GM19023 (cell line): ENCODE measurements around the gene PLEKHG1.

Source experiments
- ATAC-seq: cut with Tn5 transposase; IDR thresholded peaks from one replicate; pipeline ENCODE4 v1.9.1; 2021; ENCODE audit warnings: mild to moderate bottlenecking, moderate library complexity; ENCODE audit not compliant: unreplicated experiment

Gene PLEKHG1

DNA sequence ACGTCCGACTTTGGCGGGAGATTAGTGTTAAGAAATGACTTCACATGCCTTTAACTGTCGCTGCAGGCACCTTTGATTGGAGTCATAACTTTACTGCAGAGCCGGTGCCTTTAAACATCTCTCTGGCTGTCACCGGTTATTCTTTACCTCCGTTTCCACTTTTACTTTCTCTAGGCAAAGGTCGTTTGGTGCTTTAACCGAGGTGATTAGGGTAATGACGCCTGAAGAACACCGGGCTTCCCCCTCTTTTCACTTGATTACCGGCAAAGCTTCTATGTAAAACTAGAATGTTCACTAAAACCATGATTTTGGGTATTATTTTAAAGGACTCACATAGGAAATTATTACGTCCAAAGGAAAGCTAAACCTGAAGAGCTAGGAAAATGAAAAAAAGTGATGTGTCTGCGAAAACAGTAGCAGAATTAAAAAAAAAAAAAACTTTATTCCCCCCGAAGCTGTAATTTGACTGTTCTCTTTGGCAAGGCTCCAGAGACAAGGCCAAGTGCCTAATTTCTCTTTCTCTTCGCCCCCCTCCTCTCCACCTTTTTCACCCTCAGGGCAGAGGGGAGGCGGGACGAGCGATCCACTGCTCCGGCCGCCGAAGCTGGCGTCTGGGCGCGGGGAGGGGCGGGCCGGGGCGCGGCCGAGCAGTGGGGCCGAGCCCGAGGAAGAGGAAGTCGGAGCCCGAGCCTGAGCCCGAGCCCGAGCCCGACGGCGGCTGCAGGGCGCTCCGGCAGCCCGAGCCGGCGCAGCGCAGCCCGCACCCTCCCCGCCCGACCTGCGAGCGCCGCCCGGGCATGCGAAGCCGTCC is at the start of gene PLEKHG1:
TSS of gene PLEKHG1 (plus strand) at position 687 of the 811 bp plus-strand sequence. CDS start 133,797 bp downstream, outside the sequence.
- ATAC-seq: peak; percentile 71

GRCh38 chr6:150550244-150550643 is 49.4 kb upstream of the PLEKHG1 start:
- no peak for ATAC-seq

GRCh38 chr6:150557043-150557599 is 42.6 kb upstream of the PLEKHG1 start:
- ATAC-seq: no peak

- ATAC-seq: no peak
Observed at GRCh38 chr6:150560004-150560883, 39.4 kb upstream of the PLEKHG1 start.

DNA sequence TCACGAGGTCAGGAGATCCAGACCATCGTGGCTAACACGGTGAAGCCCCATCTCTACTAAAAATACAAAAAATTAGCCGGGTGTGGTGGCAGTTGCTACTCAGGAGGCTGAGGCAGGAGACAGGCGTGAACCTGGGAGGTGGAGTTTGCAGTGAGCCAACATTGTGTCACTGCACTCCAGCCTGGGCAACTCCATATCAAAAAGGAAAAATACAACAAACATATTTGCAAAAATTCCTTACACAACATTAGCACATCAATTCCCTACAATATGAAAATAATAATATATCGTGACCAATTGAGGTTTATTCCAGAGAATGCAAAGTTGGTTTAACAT is 38.8 kb upstream of the PLEKHG1 start:
- no peak for ATAC-seq

DNA sequence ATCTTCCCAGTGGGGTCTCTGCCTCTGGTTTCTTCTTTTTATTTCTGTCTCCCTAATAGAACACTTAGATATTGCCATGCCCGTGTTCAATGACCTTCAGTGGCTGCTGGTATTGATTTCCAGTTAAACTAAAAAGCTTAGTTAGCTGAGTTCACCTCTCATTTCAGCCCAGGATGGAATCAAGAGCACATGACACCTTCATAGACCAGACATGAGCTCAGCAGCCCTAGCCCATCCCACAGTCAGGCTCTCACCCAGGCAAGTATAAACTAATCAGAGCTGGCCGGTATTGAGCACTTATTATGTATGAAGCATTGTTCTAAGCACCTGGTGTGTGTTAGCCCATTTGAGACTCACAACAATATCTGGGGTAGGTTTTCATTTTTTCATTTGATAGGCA is 33.7 kb upstream of the PLEKHG1 start:
- ATAC-seq: no peak

- no peak for ATAC-seq
Observed at GRCh38 chr6:150566486-150566885, 33.2 kb upstream of the PLEKHG1 start.

DNA sequence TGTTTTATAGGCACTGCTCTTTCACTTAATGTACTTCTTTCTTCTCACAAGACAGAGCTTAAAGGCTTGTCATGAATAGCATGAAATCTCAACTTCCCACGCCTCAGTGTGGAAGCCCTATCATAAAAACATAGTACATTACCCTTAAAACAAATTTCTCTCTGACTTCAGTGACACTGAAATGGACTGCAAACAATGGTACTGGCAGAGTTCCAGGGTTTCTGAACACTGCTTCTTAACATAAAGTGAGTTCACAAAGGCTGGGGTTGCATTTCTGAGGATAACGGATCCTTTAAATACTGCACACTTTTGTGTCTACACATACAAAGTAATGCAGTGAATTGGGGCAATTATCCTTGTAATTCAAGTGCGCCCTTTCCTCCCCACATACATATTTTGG is 32.3 kb upstream of the PLEKHG1 start:
- no peak for ATAC-seq

GRCh38 chr6:150567823-150568383 is 31.8 kb upstream of the PLEKHG1 start:
- no peak for ATAC-seq

GRCh38 chr6:150568560-150568959 is 31.1 kb upstream of the PLEKHG1 start:
- ATAC-seq: no peak

DNA sequence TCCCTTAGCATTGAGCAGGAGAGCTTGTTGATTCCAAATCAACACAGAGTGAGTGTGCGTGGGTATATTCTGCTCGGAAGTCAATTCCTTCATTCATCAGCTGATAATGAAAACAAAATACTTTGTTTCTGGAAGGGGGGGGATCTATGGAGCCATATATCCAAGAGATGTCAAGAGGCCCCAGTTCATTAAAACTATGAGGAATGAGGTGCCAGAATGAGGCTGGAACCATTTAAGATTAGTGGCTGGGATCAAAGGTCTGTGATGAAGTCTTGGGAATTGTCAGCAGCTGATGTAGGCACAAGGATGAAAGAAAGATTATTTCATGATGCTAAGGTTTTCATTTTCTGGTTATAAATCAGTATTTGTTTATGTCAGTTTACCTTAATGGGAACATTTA is 30.5 kb upstream of the PLEKHG1 start:
- no peak for ATAC-seq

- no peak for ATAC-seq
Observed at GRCh38 chr6:150573041-150573681, 26.5 kb upstream of the PLEKHG1 start.

GRCh38 chr6:150575836-150576235 is 23.8 kb upstream of the PLEKHG1 start:
- no peak for ATAC-seq

GRCh38 chr6:150576651-150577226 is 22.9 kb upstream of the PLEKHG1 start:
- no peak for ATAC-seq

DNA sequence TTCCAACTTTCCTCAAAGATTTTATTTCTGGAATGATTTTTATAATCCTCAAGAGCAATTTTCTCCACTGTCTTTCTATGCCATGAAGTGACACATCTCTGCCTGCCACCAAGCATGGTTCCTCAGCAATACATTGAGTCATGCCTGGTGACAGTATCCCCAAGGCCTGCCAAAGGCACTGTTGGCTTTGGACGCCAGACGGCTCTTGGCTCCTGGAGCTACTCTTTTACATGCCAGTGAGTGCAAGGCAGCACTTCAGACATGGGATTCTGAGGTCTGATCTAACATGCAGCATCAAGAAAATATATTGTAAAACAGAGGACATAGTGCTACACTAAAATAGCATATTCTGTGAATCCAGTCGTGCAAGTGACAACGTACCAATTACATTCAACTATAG is 20.1 kb upstream of the PLEKHG1 start:
- ATAC-seq: no peak

DNA sequence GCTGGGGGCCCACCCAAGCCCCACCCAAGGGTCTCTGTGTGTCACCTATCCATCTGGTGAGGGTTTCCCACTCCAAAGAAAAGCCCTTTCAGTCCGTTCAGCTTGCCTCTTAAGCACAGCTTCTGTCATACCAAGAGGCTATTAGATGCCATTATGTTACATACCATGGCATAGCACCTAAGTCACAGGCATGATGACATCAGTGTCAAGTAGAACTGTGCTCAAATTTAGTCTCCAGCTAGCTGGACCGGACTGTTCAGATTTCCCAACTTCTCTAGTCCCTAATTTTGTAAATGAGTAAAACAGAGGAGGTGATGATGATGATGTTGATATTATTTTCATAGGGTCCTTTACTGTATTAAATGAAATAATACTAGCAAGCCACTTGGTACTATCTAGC is 19.2 kb upstream of the PLEKHG1 start:
- ATAC-seq: no peak

DNA sequence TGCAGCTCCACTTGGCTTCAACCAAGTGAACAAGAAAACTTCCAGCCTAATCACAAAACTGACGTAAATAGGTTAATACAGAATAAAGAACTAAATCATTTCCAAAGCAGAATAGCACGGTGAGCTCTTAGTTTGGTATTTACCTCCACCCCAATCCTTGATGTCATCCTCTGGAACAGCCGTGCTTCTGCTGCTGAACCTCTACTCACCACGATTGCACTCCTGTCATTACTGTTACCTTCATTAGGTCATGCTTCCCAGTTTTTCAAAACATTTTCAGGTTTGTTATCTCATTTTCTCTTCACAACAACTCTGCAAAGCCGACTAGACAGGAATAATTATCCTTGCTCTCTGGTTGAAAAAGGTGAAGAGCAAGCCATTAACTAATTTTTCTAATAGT is 15.6 kb upstream of the PLEKHG1 start:
- ATAC-seq: no peak

- ATAC-seq: no peak
Observed at GRCh38 chr6:150584596-150584995, 15.1 kb upstream of the PLEKHG1 start.

DNA sequence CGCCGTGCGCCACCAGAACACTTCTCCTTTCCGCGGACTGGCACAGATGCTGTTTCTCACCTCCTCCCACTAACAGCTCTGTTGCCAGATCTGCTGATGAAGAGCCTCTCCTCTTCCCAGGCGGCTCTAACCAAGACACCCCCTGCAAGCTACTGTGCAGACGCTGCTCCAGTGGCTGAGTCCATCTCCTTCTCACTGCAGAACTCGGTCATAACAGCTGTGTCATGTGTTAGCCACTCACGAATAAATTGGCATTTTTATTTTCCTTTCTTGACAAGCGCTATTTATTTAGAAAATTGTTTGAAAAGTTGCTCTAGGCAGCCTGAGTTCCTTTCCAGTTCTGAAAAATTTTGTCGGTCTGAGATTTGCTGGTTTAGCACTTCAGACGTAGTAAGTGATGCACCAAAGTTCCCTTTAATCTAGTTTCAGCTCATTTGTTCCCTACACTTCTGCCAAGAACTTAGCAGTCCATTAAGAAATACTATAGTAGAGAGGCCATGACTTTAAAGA is 12.8 kb upstream of the PLEKHG1 start:
- ATAC-seq: no peak

GRCh38 chr6:150587637-150588036 is 12.0 kb upstream of the PLEKHG1 start:
- no peak for ATAC-seq
